GM19452 (cell line): Measurements from ENCODE around the gene DDX55.

Experiments used
- ATAC-seq: cut with Tn5 transposase; IDR thresholded peaks from one replicate; pipeline ENCODE4 v1.9.1; 2021; ENCODE audit not compliant: unreplicated experiment

The DDX55 gene

GRCh38 chr12:123607756-123608155 is 5.9 kb downstream of the DDX55 start:
- no peak for ATAC-seq

- no peak for ATAC-seq
Observed at GRCh38 chr12:123608182-123608581, 6.3 kb downstream of the DDX55 start.

GRCh38 chr12:123614110-123614509 is 12.2 kb downstream of the DDX55 start:
- ATAC-seq: no peak

GRCh38 chr12:123614531-123614930 is 12.6 kb downstream of the DDX55 start:
- no peak for ATAC-seq

GRCh38 chr12:123617144-123617543 is 15.2 kb downstream of the DDX55 start:
- no peak for ATAC-seq

- ATAC-seq: no peak
Observed at GRCh38 chr12:123617580-123617979, 15.7 kb downstream of the DDX55 start.

- no peak for ATAC-seq
Observed at GRCh38 chr12:123621101-123621500, 19.2 kb downstream of the DDX55 start.

GRCh38 chr12:123621619-123622530 is 20.0 kb downstream of the DDX55 start:
- ATAC-seq: no peak

- peak; percentile 98 for ATAC-seq
Observed at GRCh38 chr12:123633379-123634141, 31.7 kb downstream of the DDX55 start, which contains the start of the genes EIF2B1 and GTF2H3. TSS of gene EIF2B1 (minus strand) at chr12:123633686. CDS start at chr12:123633557, 129 bp downstream. TSS of gene GTF2H3 (plus strand) at chr12:123633829. CDS start at chr12:123633860, 31 bp downstream.

- no peak for ATAC-seq
Observed at GRCh38 chr12:123634142-123634561, 32.3 kb downstream of the DDX55 start.

- no peak for ATAC-seq
Observed at GRCh38 chr12:123643911-123644310, 42.0 kb downstream of the DDX55 start.

GRCh38 chr12:123645380-123645779 is 43.5 kb downstream of the DDX55 start:
- no peak for ATAC-seq

- no peak for ATAC-seq
Observed at GRCh38 chr12:123645878-123646277, 44.0 kb downstream of the DDX55 start.

- ATAC-seq: no peak
Observed at GRCh38 chr12:123648401-123648800, 46.5 kb downstream of the DDX55 start.

GRCh38 chr12:123654129-123654701 is 52.3 kb downstream of the DDX55 start:
- ATAC-seq: no peak

GRCh38 chr12:123655420-123655819 is 53.5 kb downstream of the DDX55 start:
- ATAC-seq: peak; percentile 98

- no peak for ATAC-seq
Observed at GRCh38 chr12:123656392-123656791, 54.5 kb downstream of the DDX55 start.

- ATAC-seq: no peak
Observed at GRCh38 chr12:123657211-123657610, 55.3 kb downstream of the DDX55 start.

GRCh38 chr12:123659996-123660727 is 58.3 kb downstream of the DDX55 start:
- no peak for ATAC-seq

GRCh38 chr12:123667771-123668170 is 65.9 kb downstream of the DDX55 start:
- no peak for ATAC-seq
